NCI-H748 (cell line): Measurements from ENCODE around the gene ADIG.
A peak's percentile ranks its signal among the peaks of the same experiment; 100 is the strongest.

Source experiments
- DNase-seq: peaks from one replicate; lab custom pipeline; 2025; ENCODE audit not compliant: unreplicated experiment; lab: John Stamatoyannopoulos, UW

Gene ADIG

DNA sequence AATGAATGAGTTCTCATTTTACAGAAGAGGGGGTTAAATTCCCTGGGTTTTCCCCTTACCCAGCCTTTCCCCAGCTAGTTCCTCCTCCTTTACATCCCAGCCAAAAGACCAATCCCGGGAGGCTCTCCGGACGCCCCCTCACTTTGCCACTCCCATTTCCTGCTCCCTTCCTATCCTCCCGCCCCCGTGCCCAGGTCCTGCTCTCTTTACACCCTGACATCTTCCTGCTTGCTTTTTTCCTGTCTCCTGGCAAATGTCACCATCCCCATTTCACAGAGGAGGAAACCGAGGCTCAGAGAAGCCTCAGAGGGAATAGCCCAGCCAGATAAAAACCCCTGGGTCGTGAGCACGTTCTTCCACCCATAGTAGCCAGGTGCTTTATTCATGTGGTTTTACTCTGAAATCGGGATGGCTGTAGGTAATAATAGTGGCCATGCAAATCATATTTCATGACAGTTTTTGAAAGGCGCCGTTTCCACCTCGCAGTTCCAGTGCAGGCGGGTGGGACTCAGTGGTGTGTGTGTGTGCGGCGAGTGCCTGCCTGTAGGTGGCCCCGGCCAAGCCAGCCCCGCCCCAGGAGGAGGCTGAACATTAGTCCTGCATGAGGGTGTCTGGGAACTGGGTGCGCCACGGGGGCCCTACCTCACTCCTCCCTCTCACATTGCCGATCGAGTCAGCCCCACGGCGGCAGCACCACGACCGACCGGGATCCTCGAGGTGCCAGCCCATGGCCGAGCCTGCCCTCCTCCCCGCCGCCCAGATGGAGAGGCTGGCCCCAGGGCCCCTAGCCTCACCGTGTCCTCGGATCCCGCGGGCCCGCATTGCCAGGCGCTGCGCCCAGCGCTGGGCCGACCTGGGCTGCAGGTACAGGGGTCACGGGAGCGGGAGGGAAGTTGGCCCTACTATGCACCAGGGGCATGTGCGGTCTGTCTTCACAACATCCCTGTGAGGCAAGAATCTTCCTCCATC lies 20.5 kb downstream of the ADIG start, which contains the start of gene ARHGAP40:
TSS of gene ARHGAP40 (plus strand) at position 594 of the 969 bp plus-strand sequence.
- DNase-seq, result peak; percentile 52

DNA sequence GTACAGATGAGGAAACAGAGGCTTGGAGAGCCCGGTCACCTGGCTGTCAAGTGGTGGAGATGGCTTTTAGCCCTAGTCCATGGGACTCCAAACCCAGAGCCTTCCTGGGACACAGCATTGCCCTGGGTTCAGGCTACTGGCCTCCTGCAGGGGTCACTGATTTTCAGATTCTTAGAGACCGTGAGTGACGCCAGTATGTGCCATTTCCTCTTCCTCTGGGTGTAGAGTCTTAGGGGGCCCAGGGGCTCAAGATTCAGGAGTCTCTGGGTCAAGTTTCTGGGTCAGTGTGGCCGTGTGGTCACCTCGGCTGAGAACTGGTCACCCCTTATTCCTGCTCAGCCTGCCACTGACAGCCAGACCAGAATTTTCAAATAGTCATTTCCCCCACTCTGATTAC lies 21.2 kb downstream of the ADIG start:
- DNase-seq, result no peak

DNA sequence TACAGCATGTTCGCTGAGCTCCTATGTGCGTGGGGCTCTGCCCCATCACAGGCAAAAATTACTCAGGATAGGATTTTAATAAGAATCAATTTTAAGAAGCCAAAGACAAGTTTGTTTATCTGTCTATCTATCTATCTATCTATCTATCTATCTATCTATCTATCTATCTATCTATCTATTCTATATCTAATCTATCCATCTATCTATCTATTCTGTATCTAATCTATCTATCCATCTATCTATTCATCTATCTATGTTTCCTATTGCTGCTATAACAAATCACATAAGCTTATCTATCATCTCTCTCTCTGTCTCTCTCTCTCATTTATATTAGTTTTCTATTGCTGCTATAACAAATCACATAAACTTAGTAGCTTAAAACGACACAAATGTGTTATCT lies 22.3 kb downstream of the ADIG start:
- DNase-seq, result no peak

DNA sequence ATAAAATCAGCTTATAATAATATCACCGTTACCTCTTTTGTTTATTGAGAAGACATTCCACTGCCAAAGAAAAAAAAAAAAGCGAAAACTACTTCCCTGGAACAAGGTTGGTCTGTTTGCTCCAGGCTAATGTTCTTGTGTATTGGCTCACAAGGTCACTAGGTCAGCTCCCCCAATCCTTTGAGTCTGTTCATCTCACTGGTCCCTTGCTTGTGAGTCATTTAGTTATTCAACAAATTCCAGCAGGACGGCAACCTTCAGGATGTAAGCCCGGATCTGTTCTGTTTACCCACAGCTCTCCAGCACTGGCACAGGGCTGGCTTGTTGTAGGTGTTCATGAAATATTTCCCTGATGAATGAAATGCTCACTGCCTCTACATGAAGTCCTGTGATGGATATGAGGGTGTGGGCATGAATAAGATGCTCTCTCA lies 23.9 kb downstream of the ADIG start:
- no peak for DNase-seq

DNA sequence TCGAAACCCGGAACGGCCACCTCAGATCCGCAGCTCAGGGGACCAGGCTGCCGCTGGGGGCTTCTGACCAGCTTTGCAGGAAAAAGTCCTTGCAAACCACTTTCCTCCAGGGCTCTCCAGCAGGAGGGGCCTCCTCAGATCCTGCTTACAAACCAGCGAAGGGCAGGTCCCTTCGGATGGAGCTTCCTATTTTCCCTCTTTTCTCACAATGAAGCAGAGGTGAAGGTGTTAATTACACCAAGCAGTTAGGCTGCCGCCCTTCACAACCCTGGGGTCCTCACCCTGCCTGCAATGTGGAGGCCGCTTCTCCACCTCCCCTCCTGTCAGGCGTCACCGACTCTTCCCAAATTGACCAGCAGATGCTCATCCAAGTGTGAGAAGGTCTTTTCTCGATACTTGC lies 26.4 kb downstream of the ADIG start:
- no peak for DNase-seq

DNA sequence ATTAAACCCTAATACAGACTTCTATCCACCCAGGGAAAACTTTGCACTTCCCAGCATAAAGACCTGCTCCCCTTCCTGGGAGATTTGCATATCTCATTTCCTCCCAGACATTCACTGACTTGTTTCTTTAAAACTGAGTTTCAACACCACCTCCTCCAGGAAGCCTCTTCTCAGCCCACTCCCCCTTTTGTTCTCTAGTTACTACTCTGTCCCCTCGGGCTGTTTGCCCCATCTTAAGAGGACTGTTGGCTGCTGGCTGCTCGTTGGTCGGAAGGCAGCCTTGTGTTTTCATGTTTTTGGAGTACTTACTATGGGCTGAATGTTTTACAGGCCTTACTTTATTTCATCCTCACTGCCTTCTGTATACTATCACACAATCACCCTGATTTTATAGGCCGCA lies 27.2 kb downstream of the ADIG start:
- no peak for DNase-seq

DNA sequence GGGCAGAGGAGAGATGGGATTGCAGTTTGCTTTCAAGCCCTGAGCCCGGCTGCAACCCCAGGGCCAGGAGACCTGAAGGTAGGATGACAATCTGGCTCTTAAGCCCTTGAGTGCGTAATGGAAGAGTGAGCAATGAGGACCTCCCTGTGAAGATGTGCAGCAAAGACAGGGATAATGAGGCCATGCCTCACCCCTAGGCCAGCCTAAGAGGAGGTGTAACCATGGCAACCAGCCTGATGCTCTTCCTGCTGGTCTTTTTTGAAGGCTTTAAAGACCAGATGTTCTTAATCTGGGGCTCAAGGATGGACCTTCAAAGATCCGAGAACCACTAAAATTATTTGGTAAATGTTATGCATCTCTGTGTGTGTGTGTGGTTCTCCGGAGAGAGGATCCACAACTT lies 28.8 kb downstream of the ADIG start:
- peak; percentile 38 for DNase-seq

DNA sequence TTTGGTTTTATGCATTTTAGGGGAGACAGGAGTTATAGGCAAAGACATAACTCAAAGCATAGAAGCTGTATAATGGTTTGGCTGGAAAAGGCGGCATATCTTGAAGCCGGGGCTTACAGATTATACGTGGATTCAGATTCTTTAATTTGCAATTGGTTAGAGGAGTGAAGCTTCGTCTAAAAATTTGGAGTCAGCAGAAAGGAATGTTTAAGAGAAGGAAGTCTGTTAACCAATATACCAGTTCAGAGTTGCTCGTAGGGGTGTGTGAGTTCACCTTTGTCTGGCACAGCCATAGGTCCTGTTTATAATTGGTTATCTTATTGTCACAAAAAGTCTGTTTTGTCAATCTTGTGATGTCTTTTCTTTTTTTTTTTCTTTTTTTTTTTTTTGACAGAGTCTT lies 29.5 kb downstream of the ADIG start:
- DNase-seq, result no peak

DNA sequence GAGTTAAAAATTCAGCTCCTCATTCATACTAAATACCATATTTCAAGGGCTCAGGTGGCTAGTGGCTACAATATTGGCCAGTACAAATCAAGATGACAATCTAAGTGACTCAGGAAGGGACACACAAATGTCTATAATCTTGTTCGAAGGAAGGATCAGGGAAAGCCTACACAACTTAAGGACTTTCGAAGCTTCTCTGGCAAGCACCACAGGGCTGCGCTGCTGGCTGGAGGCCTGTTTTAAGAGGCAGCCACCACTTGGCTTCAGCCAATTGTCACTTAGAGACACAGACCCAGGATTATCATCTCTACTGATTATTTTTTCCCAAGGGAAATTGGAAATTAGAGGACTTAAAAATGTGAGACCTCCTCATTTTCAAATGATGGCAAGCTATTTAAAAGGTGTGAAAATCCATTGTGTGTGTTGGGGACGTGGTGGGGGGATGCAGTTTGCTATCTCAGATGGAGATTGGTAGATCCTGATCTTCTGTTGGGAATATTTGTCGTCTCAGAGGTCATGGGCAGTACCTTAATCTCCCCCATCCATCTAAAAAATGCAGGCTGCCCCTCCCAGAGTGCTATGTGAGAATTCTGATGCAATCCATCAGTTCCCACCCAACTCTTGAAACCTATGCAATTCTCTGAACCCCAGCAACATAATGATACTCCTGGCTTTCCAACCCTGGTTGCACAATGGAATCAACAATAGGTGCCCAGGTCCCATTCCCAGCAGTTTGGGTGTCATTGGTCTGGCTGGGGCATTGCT lies 31.9 kb downstream of the ADIG start:
- DNase-seq, result no peak

DNA sequence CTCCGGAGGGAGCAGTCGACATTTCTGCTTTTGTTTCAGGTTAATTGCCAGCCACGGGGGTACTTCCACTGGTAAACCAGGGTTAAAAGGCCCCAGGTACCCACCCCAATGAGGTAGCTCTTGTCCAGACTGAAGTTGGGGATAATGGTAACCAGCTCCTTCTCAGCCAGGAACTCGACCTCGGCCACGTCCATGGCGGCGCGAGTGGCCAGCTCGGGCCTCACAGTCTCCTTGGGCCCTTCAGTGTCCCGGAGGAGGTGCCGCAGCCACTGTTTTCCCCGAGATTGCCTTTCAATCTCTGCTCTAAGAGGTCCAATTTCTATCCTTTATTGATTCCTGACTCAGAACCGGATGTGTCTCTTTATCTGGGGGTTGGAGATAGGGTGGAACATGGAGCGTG lies 34.3 kb downstream of the ADIG start:
- DNase-seq, result no peak

DNA sequence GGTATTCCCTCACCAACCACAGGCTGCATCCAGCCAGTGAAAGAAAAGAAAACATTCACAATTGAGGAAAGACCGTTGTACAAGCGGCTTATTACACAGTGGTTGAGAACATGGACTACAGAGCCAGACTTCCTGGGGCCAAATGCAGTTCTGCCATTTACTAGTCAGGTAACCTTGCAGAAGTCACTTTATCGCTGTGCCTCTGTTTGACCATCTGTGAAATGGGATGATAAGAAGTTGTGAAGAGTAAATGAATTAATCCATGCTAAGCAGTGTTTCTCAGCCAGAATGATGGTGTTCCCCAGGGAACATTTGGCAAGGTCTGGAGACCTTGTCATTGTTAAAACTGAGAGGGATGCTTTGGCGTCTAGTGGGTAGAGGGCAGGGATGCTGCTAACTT lies 35.5 kb downstream of the ADIG start:
- DNase-seq, result no peak

DNA sequence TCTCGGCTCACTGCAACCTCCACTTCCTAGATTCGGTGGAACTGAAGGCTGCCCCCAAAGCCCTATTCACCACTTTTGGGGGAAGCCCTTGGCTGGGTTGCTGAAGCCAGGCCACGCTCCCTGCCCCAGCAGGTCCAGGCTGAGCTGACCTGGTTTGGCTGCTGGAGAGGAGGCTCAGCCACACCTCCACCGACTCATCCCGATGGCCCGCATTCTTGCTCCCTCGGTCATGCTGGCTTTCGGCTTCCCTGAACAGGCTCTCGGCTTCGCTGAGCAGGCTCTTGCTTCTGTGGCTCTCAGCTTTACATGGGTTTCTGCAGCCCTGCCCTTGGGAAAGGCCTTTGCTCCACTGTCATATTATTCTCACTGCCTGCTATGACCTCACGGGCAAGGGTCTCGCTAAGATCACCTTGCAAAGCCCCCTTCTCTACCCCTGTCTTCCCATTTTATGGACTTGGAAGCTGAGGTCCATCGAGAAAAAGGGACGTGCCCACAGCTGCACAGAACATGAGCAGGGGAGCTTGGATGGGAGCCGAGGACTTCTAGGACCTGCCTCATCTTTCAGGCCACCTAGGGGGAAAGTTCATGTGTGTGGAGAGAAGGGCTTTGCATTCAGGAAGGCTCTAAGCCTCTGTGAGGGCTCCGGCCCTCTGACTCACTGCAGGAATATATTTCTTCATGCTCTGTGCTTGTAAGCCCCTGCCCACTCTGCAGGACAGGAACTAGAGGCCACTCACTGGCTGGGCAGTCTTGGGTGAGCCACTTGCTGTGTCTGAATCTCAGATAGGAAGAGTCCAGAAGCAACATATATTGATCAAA lies 36.2 kb downstream of the ADIG start:
- DNase-seq, result no peak

DNA sequence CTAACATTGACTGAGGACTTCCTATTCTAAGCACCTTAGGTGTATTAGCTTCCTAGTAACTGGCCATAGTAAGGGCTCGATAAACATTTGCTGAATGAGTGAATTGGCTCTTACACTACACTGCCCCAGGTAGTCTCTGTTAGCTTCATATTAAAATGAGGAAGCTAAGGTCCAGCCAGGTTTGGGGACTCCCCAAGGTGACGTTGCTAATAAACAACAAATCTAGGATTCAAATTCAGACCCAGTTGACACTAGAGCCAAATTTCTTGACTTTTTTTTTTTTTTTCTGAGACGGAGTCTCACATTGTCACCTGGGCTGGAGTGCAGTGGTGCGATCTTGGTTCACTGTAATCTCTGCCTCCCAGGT lies 36.8 kb downstream of the ADIG start:
- no peak for DNase-seq

DNA sequence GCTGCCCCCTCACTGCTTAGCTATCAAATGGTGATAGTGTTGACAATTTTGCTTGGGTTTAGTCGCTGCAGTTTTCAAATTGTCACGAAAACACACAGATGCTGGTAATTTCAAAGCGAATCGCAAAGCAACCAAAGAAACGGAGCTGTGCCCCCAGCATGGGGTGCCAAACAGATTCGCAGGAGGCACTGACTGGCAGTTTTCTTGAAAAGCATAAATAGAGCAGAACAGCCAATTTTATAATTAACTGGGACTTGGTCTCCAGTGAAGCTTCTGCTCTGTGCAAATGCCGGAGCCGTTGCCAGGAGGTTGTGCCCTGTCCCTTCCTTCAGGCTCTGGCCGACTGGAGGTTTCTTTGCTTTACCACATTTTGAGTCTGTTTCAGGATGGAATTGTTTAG lies 39.4 kb downstream of the ADIG start:
- peak; percentile 38 for DNase-seq

DNA sequence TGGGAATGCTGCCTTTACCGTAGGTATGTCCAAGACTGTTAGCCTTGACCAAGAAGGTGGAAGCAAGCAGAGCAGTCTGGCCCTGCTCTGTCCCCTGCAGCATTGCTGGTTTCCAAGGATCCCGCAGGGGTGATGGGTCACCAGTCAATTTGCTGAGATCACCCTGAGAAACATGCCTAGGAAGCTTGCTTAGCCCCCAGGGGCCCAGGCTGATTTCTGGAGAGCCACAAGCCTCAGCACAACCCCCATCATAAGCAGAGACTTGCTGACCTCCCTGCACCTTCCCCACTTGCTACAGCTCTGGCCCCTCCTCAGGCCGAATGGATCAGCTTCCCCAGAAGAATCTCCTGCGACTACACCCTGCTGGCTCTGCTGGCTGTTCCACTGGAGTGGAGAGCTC lies 42.1 kb downstream of the ADIG start:
- DNase-seq, result no peak

DNA sequence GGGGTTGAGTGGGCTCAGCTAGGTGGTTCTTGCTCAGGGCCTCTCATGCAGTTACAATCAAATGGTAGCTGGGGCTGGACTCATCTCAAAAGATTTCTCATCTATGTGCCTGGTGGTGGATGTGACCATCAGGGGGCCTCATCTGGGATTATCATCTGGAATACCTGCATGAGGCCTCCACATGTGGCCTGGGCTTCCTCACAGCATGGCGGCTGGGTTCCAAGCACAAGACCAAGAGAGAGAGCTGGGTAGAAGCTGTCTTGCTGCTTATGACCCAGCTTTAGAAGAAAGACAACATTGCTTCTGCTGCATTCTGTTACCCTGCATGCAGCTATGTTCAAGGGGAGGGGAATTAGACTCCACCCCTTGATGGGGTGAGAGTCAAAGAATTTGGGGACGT lies 43.1 kb downstream of the ADIG start:
- no peak for DNase-seq

DNA sequence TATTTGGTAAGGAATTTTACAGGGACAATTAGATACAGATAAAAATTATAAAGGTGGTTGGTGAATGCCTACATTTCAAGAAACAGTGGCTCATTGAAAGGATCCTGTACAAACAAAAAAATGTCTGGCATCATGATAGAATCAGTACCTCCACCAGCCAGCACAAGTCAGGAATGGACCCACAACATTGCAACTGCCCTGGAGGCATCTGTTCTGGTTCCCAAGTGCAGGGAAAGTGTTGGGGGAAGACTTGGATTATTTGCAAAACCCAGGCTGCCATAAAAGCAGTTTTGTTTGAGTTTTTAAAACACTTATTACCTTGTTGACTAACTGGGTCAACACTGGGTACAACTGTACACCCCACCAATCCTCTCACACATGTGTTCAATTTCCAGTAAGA lies 44.9 kb downstream of the ADIG start:
- no peak for DNase-seq

DNA sequence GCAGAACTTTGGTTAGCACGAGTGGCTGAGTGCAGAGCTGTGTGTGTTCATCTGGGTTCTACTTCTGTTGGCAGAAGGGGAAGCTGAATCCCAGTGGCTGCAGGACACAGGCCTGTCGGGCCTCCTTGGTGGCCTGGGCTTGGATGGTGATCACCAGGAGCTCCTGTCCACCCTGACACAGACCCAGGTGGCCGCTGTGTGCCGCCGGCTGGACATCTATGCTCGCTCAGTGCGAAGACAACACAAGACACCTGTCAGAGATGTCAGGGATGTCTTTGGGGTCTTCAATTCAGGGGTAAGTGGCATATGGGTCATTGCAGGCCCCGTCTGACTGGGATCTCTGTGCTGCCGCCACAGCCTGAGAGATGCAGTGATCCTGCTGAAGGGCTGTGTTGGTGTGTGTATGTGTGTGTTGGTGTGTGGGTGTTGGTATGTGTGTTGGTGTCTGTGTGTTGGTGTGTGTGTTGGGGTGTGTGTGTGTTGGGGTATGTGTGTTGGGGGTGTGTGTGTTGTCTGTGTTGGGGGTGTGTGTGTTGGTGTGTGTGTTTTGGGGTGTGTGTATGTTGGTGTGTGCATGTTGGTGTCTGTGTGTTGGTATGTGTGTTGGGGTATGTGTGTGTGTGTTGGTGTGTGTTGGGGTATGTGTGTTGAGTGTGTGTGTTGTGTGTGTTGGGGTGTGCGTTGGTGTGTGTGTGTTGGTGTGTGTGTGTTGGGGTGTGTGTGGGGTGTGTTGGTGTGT lies 46.1 kb downstream of the ADIG start:
- DNase-seq, result no peak

DNA sequence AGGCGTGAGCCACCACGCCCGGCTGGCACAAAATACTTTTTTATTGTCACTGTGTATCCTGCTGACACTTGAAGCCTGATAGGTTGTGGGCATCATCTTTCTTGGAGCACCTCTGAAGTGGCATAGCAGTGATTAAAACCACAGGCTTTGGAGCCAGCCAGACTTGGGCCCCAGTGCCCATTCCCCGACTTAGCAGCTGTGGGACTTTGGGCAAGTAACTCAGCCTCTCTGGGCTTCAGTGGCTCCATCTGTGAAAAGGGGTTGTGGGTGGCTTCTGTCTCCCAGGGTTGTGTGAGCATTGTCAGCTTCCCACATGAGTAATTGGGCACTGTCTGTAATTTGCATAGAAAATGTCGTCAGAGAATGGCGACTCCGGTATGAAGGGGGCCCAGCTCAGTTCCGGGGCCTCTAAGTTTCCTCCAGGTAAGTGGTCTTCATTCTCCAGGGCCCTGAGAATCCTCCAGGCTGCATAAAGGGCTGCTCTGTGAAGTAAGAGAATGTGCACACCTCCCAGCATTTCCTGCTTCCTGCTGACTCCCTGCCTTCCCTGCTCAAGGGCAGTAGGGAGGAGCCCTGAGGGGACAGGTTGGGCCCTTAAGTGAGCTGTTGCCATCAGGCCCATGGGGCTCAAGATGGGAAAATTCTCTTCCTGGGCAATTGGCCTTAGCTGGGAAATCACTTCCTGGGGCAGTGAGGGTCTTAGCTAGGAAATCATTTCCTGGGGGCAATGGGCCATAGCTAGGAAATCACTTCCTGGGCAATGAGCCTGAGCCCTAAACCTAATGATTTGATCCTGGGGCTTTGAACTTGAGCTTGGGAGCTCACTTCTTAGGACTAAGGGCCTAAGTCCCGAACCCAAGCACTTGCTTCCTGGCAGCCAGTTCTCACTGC lies 47.8 kb downstream of the ADIG start:
- DNase-seq, result no peak

DNA sequence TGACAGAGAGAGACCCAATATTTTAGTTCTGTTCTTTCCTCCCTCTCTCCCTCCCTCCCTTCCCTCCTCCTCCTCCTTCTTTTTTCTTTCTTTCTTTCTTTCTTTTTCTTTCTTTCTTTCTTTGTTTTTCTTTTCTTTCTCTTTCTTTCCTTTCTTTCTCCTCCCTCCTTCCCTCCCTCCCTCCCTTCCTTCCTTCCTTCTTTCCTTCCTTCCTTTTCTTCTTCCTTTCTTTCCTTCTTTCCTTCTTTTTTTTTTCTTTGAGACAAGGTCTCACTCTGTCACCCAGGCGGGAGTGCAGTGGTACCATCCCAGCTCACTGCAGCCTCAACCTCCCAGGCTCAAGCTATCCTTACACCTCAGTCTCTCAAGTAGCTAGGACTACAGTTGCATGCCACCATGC lies 49.0 kb downstream of the ADIG start:
- DNase-seq, result no peak
